CD4-positive, alpha-beta T cell (primary cell): ENCODE data around the gene PLEKHA7. TPM values are rescaled to one million over a fixed set of nuclear protein-coding genes. Genes with fewer than 3 reads are reported as not detected.

Experiments
- ATAC-seq: fragments of 200-7000 bp; cut with Tn5 transposase; one replicate; pipeline ENCODE4 v1.10.0; 2022; ENCODE audit warnings: mild to moderate bottlenecking; ENCODE audit not compliant: poor library complexity
- CTCF ChIA-PET: fragments of 350-600 bp; sonication (Branson Sonifier 250); formaldehyde crosslinking; loops from one replicate; lab custom pipeline; 2021; ENCODE audit warnings: antibody characterized with exemption, inconsistent platforms; lab: Charles Lee
- POLR2A ChIA-PET: fragments of 350-600 bp; sonication (Branson Sonifier 250); formaldehyde crosslinking; loops from one replicate; lab custom pipeline; 2021; ENCODE audit warnings: antibody characterized with exemption, inconsistent platforms; lab: Charles Lee
- DNase-seq, 14 experiments: peaks; one replicate each; pipeline ENCODE4 v3.0.0-alpha.2; 2013 to 2020; ENCODE audit warnings: mixed read lengths in 2 of 14
- H3K27ac ChIP-seq, 2 donors: one replicate each; pipeline versions ENCODE4 v1.5.1 to v1.7.0; 2013; ENCODE audit warnings: low read length in 2 of 2, low read depth in 1 of 2, mild to moderate bottlenecking in 1 of 2
- H3K27me3 ChIP-seq, 2 experiments: 1 replicate in 1 of 2; 2 replicates in 1 of 2; pipeline versions ENCODE4 v1.6.1 to v1.7.0; 2013; ENCODE audit warnings: low read length in 2 of 2, control low read depth in 1 of 2, mild to moderate bottlenecking in 1 of 2, moderate library complexity in 1 of 2; ENCODE audit not compliant: insufficient read depth in 2 of 2, control insufficient read depth in 1 of 2
- H3K36me3 ChIP-seq: one replicate; pipeline ENCODE4 v1.6.1; 2013; ENCODE audit warnings: low read length, control low read depth; ENCODE audit not compliant: insufficient read depth
- H3K4me1 ChIP-seq: one replicate; pipeline ENCODE4 v1.6.1; 2013; ENCODE audit warnings: low read length, control low read depth; ENCODE audit not compliant: insufficient read depth
- H3K4me3 ChIP-seq: one replicate; pipeline ENCODE4 v1.5.1; 2013; ENCODE audit warnings: mild to moderate bottlenecking, low read length, moderate library complexity
- H3K9me3 ChIP-seq, 2 experiments: 1 replicate in 1 of 2; 2 replicates in 1 of 2; pipeline versions ENCODE4 v1.6.1 to v1.7.0; 2013; ENCODE audit warnings: low read length in 2 of 2, mild to moderate bottlenecking in 2 of 2, control low read depth in 1 of 2, moderate library complexity in 1 of 2; ENCODE audit not compliant: control insufficient read depth in 1 of 2, insufficient read depth in 1 of 2
- H3K27ac Mint-ChIP-seq: one replicate; pipeline ENCODE4 v1.8.0; 2020; ENCODE audit warnings: mixed read lengths
- H3K27me3 Mint-ChIP-seq: one replicate; pipeline ENCODE4 v1.8.0; 2021; ENCODE audit warnings: mixed read lengths
- H3K36me3 Mint-ChIP-seq: one replicate; pipeline ENCODE4 v1.8.0; 2021; ENCODE audit warnings: low read depth, mixed read lengths
- H3K4me1 Mint-ChIP-seq: one replicate; pipeline ENCODE4 v1.8.0; 2021; ENCODE audit warnings: low read depth, mixed read lengths
- H3K4me3 Mint-ChIP-seq: one replicate; pipeline ENCODE4 v1.8.0; 2020; ENCODE audit warnings: mild to moderate bottlenecking, mixed read lengths
- H3K9me3 Mint-ChIP-seq: one replicate; pipeline ENCODE4 v1.8.0; 2020; ENCODE audit warnings: mixed read lengths
- CTCF ChIP-seq: fragments of 200-600 bp; IDR thresholded peaks from one replicate; pipeline ENCODE4 v1.8.0; 2022; ENCODE audit warnings: antibody characterized with exemption, mild to moderate bottlenecking
- intact Hi-C, 2 experiments: fragments of 100-400 bp; cut with DNase I in 1 of 2; cut with micrococcal nuclease in 1 of 2; formaldehyde crosslinking; loops; one replicate each; pipeline versions ENCODE4 v1.15.1 to v1.9.0; 2023 to 2025; cut with DNase I, micrococcal nuclease
- total RNA-seq, 174 experiments: library from RNA in 2 of 174; stranded (reverse) in 2 of 174; gene quantifications; one replicate each; pipeline ENCODE4 v1.2.3 and lab custom pipeline; 2021 to 2026

Gene PLEKHA7
- total RNA-seq, 2 experiments from 2014 or later = 4.5 to 4.8 TPM

GRCh38 chr11:16976379-16976778 lies 37.8 kb downstream of the PLEKHA7 start:
- no peak for TF ChIP-seq CTCF
- H3K27ac ChIP-seq = no peak overlapping the region
- H3K4me3 Mint-ChIP-seq = no peak overlapping the region
- H3K4me3 ChIP-seq = no peak overlapping the region
- no peaks in the 10 kb centered on the region for H3K27me3 Mint-ChIP-seq
- ATAC-seq (no peak), DNase-seq (no peak)
- H3K36me3 Mint-ChIP-seq = no peaks in the 10 kb centered on the region
- intact Hi-C loops = no loop called here
- ChIA-PET POLR2A (no interaction called here), CTCF (no interaction called here)
- H3K4me1 Mint-ChIP-seq = no peaks in the 10 kb centered on the region
- no peaks in the 10 kb centered on the region for H3K9me3 Mint-ChIP-seq
- H3K9me3 ChIP-seq = no peaks in the 10 kb centered on the region
- no peak overlapping the region for H3K27ac Mint-ChIP-seq
- no peaks in the 10 kb centered on the region for H3K27me3 ChIP-seq
- no peaks in the 10 kb centered on the region for H3K4me1 ChIP-seq
- no peaks in the 10 kb centered on the region for H3K36me3 ChIP-seq

GRCh38 chr11:16975906-16976305 lies 38.3 kb downstream of the PLEKHA7 start:
- no peak for TF ChIP-seq CTCF
- H3K27me3 ChIP-seq = no peaks in the 10 kb centered on the region
- CTCF ChIA-PET = no interaction called here
- H3K36me3 Mint-ChIP-seq = no peaks in the 10 kb centered on the region
- no peak for ATAC-seq
- no peaks in the 10 kb centered on the region for H3K4me1 Mint-ChIP-seq
- H3K27me3 Mint-ChIP-seq = no peaks in the 10 kb centered on the region
- no peak for DNase-seq
- no peak overlapping the region for H3K27ac ChIP-seq
- H3K4me3 Mint-ChIP-seq = no peak overlapping the region
- no peak overlapping the region for H3K4me3 ChIP-seq
- POLR2A ChIA-PET = no interaction called here
- no peaks in the 10 kb centered on the region for H3K9me3 Mint-ChIP-seq
- no peaks in the 10 kb centered on the region for H3K4me1 ChIP-seq
- H3K36me3 ChIP-seq = no peaks in the 10 kb centered on the region
- intact Hi-C loops = no loop called here
- H3K9me3 ChIP-seq = no peaks in the 10 kb centered on the region
- H3K27ac Mint-ChIP-seq = no peak overlapping the region

GRCh38 chr11:16973338-16973964 lies 40.8 kb downstream of the PLEKHA7 start:
- ATAC-seq (no peak), DNase-seq (no peak)
- intact Hi-C loops = no loop called here
- Mint-ChIP-seq H3K4me3 (no peak overlapping the region), H3K9me3 (no peaks in the 10 kb centered on the region), H3K27me3 (no peaks in the 10 kb centered on the region), H3K36me3 (no peaks in the 10 kb centered on the region), H3K4me1 (no peaks in the 10 kb centered on the region), H3K27ac (no peak overlapping the region)
- POLR2A ChIA-PET = no interaction called here
- H3K27ac ChIP-seq = no peak overlapping the region
- no peak overlapping the region for H3K4me3 ChIP-seq
- TF ChIP-seq CTCF = no peak
- CTCF ChIA-PET = no interaction called here
- no peaks in the 10 kb centered on the region for H3K36me3 ChIP-seq
- H3K9me3 ChIP-seq = no peaks in the 10 kb centered on the region
- no peaks in the 10 kb centered on the region for H3K27me3 ChIP-seq
- H3K4me1 ChIP-seq = no peaks in the 10 kb centered on the region
